Muscle layer of colon (tissue), 2 donors: Measurements from ENCODE around the gene MYO16.

Experiments used
- H3K27ac ChIP-seq: one replicate; pipeline ENCODE4 v1.7.0; 2013; ENCODE audit warnings: low read depth, mild to moderate bottlenecking, low read length, moderate library complexity
- H3K27me3 ChIP-seq, 2 donors: one replicate each; pipeline ENCODE4 v1.7.0; 2013; ENCODE audit warnings: low read length in 2 of 2, mild to moderate bottlenecking in 2 of 2; ENCODE audit not compliant: insufficient read depth in 2 of 2, control insufficient read depth in 1 of 2
- H3K36me3 ChIP-seq: one replicate; pipeline ENCODE4 v1.7.0; 2013; ENCODE audit warnings: mild to moderate bottlenecking, low read length; ENCODE audit not compliant: insufficient read depth
- H3K4me1 ChIP-seq: one replicate; pipeline ENCODE4 v1.7.0; 2013; ENCODE audit warnings: mild to moderate bottlenecking, low read length; ENCODE audit not compliant: insufficient read depth
- H3K4me3 ChIP-seq, 2 donors: one replicate each; pipeline ENCODE4 v1.7.0; 2013; ENCODE audit warnings: low read length in 2 of 2, low read depth in 1 of 2, mild to moderate bottlenecking in 1 of 2, moderate library complexity in 1 of 2
- H3K9ac ChIP-seq: one replicate; pipeline ENCODE4 v1.7.0; 2013; ENCODE audit warnings: low read length
- H3K9me3 ChIP-seq: one replicate; pipeline ENCODE4 v1.7.0; 2013; ENCODE audit warnings: mild to moderate bottlenecking, low read length
- donor health status: abdominal sarcoma.
- donor health status: Adenocarcinoma of cecum.

Gene MYO16

DNA sequence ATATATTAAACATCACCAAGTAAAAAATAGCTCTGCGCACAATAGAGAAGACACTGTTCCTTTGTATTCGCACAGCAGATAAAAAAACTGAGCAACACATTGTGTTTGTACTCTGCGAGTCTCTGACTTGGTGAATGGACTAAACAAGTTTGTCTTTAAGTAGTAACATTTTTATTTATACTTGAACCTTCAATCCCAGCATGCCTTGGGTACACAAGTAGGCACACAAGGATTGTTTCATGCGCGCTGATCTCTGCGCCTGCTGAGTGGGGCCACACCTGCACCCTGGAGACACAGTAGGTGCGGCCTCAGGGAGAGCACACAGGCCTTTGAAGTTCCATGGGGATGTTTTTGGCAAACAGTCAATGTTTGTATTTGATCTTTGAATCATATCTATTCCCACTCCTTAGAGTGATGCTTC lies 318.9 kb downstream of the MYO16 start:
- Histone ChIP-seq H3K27me3 (no peaks in the 10 kb centered on the region), H3K36me3 (no peaks in the 10 kb centered on the region), H3K9ac (no peak overlapping the region), H3K9me3 (no peaks in the 10 kb centered on the region), H3K4me1 (peaks cover 6% of the 10 kb centered on the region), H3K4me3 (no peak overlapping the region), H3K27ac (no peak overlapping the region)

DNA sequence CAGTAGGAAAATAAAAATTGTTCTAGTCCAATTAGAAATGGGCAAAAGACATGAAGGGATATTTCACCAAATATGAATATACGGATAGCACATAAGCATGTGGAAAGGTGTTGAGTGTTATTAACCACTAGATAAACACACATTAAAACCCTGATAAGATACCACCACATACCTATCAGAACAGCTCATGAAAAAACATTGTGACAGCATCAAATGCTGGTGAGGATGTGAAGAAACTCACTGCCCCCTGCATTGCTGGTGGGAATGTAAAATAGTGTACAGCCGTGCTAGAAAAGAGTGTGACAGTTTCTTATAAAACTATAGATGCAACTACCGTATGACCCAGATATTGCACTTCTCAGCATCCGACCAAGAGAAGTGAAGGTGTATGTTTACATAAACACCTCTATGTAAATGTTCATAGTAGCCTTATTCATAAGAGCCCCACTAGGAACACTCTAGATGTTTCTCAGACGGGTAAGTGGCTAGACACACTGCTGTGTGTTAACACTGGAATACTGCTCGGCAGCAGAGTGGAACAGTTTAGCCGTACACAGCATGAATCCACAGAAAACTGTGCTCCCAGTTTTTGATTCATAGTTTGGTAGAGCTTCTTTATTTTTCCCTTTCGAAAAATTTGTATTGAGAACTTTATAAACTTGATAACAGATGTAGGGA lies 321.1 kb downstream of the MYO16 start:
- Histone ChIP-seq H3K36me3 (no peaks in the 10 kb centered on the region), H3K4me3 (no peak overlapping the region), H3K27ac (no peak overlapping the region), H3K27me3 (no peaks in the 10 kb centered on the region), H3K9ac (no peak overlapping the region), H3K4me1 (peaks cover 6% of the 10 kb centered on the region), H3K9me3 (no peaks in the 10 kb centered on the region)

DNA sequence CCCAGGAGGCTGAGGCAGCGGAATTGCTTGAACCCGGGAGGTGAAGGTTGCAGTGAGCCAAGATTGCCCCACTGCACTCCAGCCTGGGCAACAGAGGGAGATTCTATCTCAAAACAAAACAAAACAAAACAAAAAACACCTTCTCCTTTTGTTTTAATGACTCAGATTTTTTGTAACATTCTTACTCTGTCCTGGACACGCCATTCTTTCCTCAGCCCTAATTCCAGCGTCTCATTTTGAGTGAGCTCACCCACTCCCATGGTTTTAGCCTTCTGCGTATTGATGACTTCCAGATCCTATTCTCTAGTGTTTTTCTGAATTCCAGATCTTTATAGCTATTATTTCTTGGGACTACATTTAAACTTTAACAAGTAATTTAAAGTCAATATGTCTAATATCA lies 326.3 kb downstream of the MYO16 start:
- Histone ChIP-seq H3K36me3 (no peaks in the 10 kb centered on the region), H3K27me3 (no peaks in the 10 kb centered on the region), H3K27ac (no peak overlapping the region), H3K4me3 (no peak overlapping the region), H3K9me3 (no peaks in the 10 kb centered on the region), H3K9ac (no peak overlapping the region), H3K4me1 (peaks cover 6% of the 10 kb centered on the region)

DNA sequence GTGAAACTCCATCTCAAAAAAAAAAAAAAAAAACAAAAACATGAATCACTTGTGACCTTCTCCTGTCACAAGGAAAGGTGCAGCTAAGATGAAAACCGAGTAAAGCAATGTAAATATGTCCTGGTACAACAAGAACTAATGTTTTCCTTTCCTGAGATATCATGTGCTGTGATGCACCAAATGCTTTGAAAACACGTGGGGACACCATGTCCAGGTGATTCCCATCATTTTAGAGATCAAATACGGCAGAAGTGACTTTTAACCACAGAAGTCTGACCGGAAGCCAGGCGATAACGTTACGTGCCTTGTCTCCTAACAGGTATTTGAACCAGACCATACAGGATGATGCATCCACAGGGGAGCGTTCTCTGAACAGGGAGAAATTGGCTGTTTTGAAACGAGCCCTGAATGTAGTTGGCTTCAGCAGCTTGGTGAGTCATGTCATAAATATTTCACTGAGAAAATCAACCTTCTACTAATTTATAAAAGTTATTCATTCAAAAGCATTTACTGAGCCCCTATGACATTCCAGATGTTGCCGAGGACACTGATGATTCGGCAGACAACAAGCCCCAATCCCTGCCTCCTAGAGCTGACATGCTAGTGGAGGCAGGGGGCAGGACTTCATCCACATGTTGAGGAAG lies 328.1 kb downstream of the MYO16 start:
- Histone ChIP-seq H3K9ac (no peak overlapping the region), H3K4me1 (peaks cover 6% of the 10 kb centered on the region), H3K36me3 (no peaks in the 10 kb centered on the region), H3K27ac (no peak overlapping the region), H3K27me3 (no peaks in the 10 kb centered on the region), H3K4me3 (no peak overlapping the region), H3K9me3 (no peaks in the 10 kb centered on the region)

DNA sequence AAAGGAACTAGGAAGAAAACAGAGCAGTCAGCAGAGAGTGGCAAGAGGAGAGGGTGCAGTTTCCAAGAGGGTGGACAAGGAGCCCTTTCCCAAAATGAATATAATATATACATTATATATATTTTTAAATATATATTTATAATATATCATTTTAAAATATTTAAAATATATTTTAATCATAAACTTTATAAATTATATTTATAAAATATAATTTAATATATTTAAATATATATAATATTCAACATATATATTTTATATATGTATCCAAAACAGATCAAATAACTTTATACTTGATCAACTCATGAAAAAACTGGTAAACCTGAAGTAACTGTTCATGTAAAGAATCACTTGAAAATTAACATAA lies 328.6 kb downstream of the MYO16 start:
- Histone ChIP-seq H3K4me1 (peaks cover 6% of the 10 kb centered on the region), H3K9ac (no peak overlapping the region), H3K27me3 (no peaks in the 10 kb centered on the region), H3K4me3 (no peak overlapping the region), H3K9me3 (no peaks in the 10 kb centered on the region), H3K27ac (no peak overlapping the region), H3K36me3 (no peaks in the 10 kb centered on the region)

DNA sequence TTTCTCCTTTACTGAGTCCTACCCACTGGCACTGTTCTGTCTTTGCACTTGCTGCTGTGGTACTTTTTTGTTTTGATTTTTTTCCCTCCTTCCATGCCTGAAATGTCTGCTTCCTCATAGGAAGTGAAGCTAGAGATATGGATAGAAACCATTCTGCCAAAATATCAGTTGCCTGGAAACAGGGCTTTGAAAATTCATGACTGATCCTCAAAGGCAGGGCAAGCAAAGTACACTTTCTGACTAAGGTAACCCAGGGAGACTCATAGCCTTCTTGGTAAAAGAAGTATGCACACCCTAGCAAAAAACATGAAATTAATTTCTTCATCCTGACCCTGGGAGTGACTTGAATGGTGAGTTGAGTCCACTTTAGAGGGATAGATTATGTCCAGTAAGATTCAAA lies 329.8 kb downstream of the MYO16 start:
- no peaks in the 10 kb centered on the region for H3K36me3 ChIP-seq
- no peak overlapping the region for H3K4me3 ChIP-seq
- peaks cover 6% of the 10 kb centered on the region for H3K4me1 ChIP-seq
- no peaks in the 10 kb centered on the region for H3K9me3 ChIP-seq
- H3K9ac ChIP-seq, result no peak overlapping the region
- H3K27me3 ChIP-seq, result no peaks in the 10 kb centered on the region
- H3K27ac ChIP-seq, result no peak overlapping the region

DNA sequence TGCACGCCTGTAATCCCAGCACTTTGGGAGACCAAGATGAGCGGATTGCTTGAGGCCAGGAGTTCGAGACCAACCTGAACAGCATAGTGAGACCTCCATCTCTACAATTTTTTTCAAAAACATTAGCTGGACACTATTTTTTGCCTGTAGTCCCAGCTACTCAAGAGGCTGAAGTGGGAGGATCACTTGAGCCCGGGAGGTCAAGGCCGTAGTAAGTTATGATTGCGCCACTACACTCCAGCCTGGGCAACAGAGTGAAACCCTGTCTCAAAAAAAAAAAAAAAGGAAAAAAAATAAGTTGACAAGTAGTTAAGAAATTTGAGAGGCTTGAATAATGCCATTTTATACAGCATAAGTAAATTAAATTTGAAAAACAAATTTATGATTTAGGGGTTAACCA lies 330.6 kb downstream of the MYO16 start:
- no peak overlapping the region for H3K4me3 ChIP-seq
- H3K27me3 ChIP-seq, result no peaks in the 10 kb centered on the region
- H3K36me3 ChIP-seq, result no peaks in the 10 kb centered on the region
- no peak overlapping the region for H3K9ac ChIP-seq
- peaks cover 6% of the 10 kb centered on the region for H3K4me1 ChIP-seq
- H3K9me3 ChIP-seq, result no peaks in the 10 kb centered on the region
- no peak overlapping the region for H3K27ac ChIP-seq

DNA sequence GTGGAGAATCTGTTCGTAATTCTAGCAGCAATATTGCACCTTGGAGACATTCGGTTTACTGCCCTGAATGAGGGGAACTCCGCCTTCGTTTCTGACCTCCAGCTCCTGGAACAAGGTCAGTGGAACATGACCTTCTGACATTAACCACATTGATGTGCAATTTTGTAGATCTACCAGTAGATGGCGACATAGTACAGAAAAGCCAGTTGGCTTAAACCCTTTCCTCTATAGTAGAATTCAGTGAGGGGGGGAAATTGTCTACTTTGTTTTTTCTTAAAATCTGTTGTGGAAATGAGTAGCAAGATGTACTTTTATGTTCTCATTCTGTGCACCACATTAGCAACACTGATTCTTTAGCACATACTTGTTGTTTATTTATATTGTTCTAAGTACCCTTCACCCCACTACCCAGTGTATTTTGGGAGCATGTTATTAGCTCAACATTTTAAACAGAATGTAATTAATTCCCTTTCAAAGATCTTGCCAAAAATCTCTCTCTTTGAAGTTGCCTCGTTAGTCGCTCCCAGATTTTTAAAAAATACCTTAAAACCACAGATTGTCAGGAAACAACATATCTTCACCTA lies 332.2 kb downstream of the MYO16 start:
- no peaks in the 10 kb centered on the region for H3K9me3 ChIP-seq
- H3K27ac ChIP-seq, result no peak overlapping the region
- no peak overlapping the region for H3K4me3 ChIP-seq
- H3K4me1 ChIP-seq, result peaks cover 6% of the 10 kb centered on the region
- H3K36me3 ChIP-seq, result no peaks in the 10 kb centered on the region
- H3K9ac ChIP-seq, result no peak overlapping the region
- no peaks in the 10 kb centered on the region for H3K27me3 ChIP-seq

DNA sequence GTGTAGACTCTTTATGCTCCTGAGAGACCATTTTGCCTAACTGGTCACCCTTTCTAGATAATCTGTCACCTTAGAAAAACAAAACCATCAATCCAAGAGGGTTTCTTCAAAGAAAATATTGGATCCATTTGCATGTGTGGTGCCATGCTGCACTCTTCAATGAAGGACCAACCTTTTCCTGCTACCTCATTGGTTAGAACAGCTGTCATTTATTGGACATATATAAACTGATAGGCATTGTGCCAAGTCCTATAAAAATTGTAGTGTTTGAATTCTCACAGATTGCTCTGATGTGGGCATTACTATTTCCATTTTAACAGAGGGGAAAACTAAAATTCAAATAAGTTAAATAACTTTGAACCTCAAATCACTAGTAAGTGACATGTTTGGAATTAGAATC lies 333.2 kb downstream of the MYO16 start:
- H3K27ac ChIP-seq, result no peak overlapping the region
- no peaks in the 10 kb centered on the region for H3K9me3 ChIP-seq
- peaks cover 2% of the 10 kb centered on the region for H3K4me1 ChIP-seq
- H3K36me3 ChIP-seq, result no peaks in the 10 kb centered on the region
- H3K27me3 ChIP-seq, result no peaks in the 10 kb centered on the region
- no peak overlapping the region for H3K4me3 ChIP-seq
- no peak overlapping the region for H3K9ac ChIP-seq

DNA sequence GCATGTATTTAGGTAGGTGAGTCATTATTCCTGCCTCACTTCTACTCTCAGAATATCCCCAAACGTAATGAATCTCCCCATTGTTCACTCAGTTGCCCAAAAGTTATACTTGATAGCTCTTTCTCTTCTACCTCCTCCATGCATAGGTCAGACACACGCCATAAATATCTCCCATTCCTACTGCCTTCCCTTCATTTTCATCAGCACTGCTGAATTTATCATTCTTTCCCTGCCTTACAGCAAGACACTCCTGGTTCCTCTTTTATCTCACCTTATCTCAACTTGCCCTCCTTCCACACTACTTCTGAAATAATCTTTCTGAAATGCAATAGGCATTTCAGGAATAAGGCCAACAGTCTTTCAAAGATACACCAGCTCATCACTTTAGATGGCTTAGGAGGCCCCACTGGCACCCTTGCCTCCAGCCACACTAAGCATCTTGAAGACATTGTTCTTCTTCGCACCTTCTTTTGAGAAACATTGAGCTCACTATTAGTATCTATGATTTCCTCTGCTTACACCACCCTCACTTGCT lies 333.9 kb downstream of the MYO16 start:
- Histone ChIP-seq H3K36me3 (no peaks in the 10 kb centered on the region), H3K27ac (no peak overlapping the region), H3K9me3 (no peaks in the 10 kb centered on the region), H3K4me1 (no peaks in the 10 kb centered on the region), H3K9ac (no peak overlapping the region), H3K27me3 (no peaks in the 10 kb centered on the region), H3K4me3 (no peak overlapping the region)

DNA sequence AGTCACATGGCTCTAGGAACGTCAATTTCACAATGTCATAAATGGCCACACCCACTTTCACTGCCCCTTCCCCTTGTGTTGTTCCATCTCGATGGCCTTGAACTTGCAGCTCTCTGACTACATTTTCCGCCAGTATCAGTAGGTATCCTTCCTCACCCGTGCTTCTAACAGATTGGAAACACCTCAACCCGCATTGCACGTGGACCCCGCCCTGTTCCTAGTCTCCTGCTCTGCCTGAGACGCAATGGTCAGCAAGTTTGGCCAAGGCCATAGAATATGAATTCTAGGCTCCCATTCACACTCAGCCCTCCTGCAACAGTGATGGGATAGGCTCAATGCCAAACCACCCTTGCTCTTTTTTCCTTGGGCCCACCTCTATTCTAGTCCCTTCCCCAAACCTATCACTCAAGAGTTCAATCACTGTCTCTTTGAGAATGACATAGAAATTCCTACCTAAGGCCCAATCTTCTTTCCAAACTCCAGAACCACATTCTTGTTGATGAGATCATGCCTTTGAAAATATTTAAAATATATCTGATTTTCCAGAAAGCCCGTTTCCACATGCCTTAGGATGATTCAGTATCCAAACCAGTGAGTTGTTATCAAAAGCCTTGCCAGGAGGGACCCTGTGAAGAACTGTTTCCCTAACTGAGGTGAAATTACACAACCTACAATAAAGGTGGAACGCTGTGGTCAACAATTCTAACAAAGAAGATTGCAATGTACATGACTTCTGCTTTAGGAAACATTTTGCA lies 334.6 kb downstream of the MYO16 start:
- Histone ChIP-seq H3K36me3 (no peaks in the 10 kb centered on the region), H3K9ac (no peak overlapping the region), H3K27me3 (no peaks in the 10 kb centered on the region), H3K4me3 (no peak overlapping the region), H3K27ac (no peak overlapping the region), H3K9me3 (no peaks in the 10 kb centered on the region), H3K4me1 (no peaks in the 10 kb centered on the region)
